H9 (cell line): ENCODE measurements around the gene CROT. TPM values are rescaled to one million over a fixed set of nuclear protein-coding genes. Genes with fewer than 3 reads are reported as not detected.

ENCODE experiments used
- DNase-seq: peaks from one replicate; pipeline ENCODE4 v3.0.0-alpha.2; 2017
- H2AFZ ChIP-seq: one replicate; pipeline ENCODE4 v1.6.1; 2013; ENCODE audit warnings: mild to moderate bottlenecking, low read length, control low read depth, moderate library complexity
- H2AK5ac ChIP-seq: 2 replicates; pipeline ENCODE4 v1.6.1; 2013; ENCODE audit warnings: low read length, control low read depth, mixed read lengths; ENCODE audit not compliant: insufficient read length
- H2BK120ac ChIP-seq: one replicate; pipeline ENCODE4 v1.6.1; 2013; ENCODE audit warnings: low read depth, mild to moderate bottlenecking, low read length, control low read depth, inconsistent platforms; ENCODE audit not compliant: poor library complexity, severe bottlenecking
- H2BK12ac ChIP-seq: 2 replicates; pipeline ENCODE4 v1.6.1; 2013; ENCODE audit warnings: low read length, control low read depth, mixed read lengths, low read depth; ENCODE audit not compliant: insufficient read length
- H2BK15ac ChIP-seq: 2 replicates; pipeline ENCODE4 v1.6.1; 2013; ENCODE audit warnings: low read depth, low read length, control low read depth
- H2BK20ac ChIP-seq: one replicate; pipeline ENCODE4 v1.6.1; 2013; ENCODE audit warnings: low read depth, mild to moderate bottlenecking, low read length, control low read depth, inconsistent platforms; ENCODE audit not compliant: poor library complexity, severe bottlenecking
- H2BK5ac ChIP-seq: 2 replicates; pipeline ENCODE4 v1.6.1; 2013; ENCODE audit warnings: low read length, control low read depth, mixed read lengths; ENCODE audit not compliant: insufficient read length
- H3K14ac ChIP-seq: 2 replicates; pipeline ENCODE4 v1.6.1; 2013; ENCODE audit warnings: low read length, control low read depth; ENCODE audit not compliant: insufficient read depth
- H3K18ac ChIP-seq: 2 replicates; pipeline ENCODE4 v1.6.1; 2013; ENCODE audit warnings: low read depth, mild to moderate bottlenecking, mixed read lengths, low read length, control low read depth; ENCODE audit not compliant: insufficient read length
- H3K23ac ChIP-seq: 2 replicates; pipeline ENCODE4 v1.6.1; 2013; ENCODE audit warnings: low read length, control low read depth, mixed read lengths, low read depth; ENCODE audit not compliant: insufficient read length
- H3K23me2 ChIP-seq: 2 replicates; pipeline ENCODE4 v1.6.1; 2013; ENCODE audit warnings: low read depth, mild to moderate bottlenecking, mixed read lengths, low read length, control low read depth; ENCODE audit not compliant: insufficient read length, poor library complexity, severe bottlenecking
- H3K27ac ChIP-seq: 2 replicates; pipeline ENCODE4 v1.5.1; 2013; ENCODE audit warnings: low read length, control low read depth, mixed read lengths, low read depth; ENCODE audit not compliant: insufficient read length
- H3K27me3 ChIP-seq: 2 replicates; pipeline ENCODE4 v1.6.1; 2013; ENCODE audit warnings: low read length, control low read depth, inconsistent platforms; ENCODE audit not compliant: insufficient read depth
- H3K4ac ChIP-seq: 2 replicates; pipeline ENCODE4 v1.6.1; 2013; ENCODE audit warnings: low read depth, mild to moderate bottlenecking, control low read depth, inconsistent platforms, low read length, moderate library complexity
- H3K4me1 ChIP-seq: 2 replicates; pipeline ENCODE4 v1.6.1; 2013; ENCODE audit warnings: low read length, control low read depth, inconsistent platforms; ENCODE audit not compliant: insufficient read depth
- H3K4me2 ChIP-seq: 2 replicates; pipeline ENCODE4 v1.6.1; 2013; ENCODE audit warnings: low read length, control low read depth, mixed read lengths; ENCODE audit not compliant: insufficient read length, insufficient read depth
- H3K56ac ChIP-seq: 2 replicates; pipeline ENCODE4 v1.6.1; 2013; ENCODE audit warnings: low read depth, mild to moderate bottlenecking, mixed read lengths, low read length, control low read depth; ENCODE audit not compliant: insufficient read length
- H3K79me1 ChIP-seq: 2 replicates; pipeline ENCODE4 v1.6.1; 2013; ENCODE audit warnings: low read depth, mild to moderate bottlenecking, moderate library complexity, low read length, control low read depth, inconsistent platforms; ENCODE audit not compliant: insufficient read depth, poor library complexity, severe bottlenecking
- H3K79me2 ChIP-seq: 2 replicates; pipeline ENCODE4 v1.6.1; 2013; ENCODE audit warnings: low read length, control low read depth, inconsistent platforms; ENCODE audit not compliant: insufficient read depth
- H3K9ac ChIP-seq: 2 replicates; pipeline ENCODE4 v1.6.1; 2013; ENCODE audit warnings: low read length, control low read depth, mixed read lengths; ENCODE audit not compliant: insufficient read length; ENCODE audit errors: extremely low read depth
- H3K9me3 ChIP-seq: one replicate; pipeline ENCODE4 v1.6.1; 2013; ENCODE audit warnings: low read depth, low read length, inconsistent platforms; ENCODE audit not compliant: control insufficient read depth
- H3T11ph ChIP-seq: one replicate; pipeline ENCODE4 v1.6.1; 2013; ENCODE audit warnings: mild to moderate bottlenecking, low read length, control low read depth, inconsistent platforms
- H4K20me1 ChIP-seq: one replicate; pipeline ENCODE4 v1.6.1; 2013; ENCODE audit not compliant: control insufficient read depth, insufficient read length, insufficient read depth
- H4K5ac ChIP-seq: 2 replicates; pipeline ENCODE4 v1.6.1; 2013; ENCODE audit warnings: low read depth, mild to moderate bottlenecking, mixed read lengths, low read length, control low read depth; ENCODE audit not compliant: insufficient read length
- H4K8ac ChIP-seq: replicated peaks from 2 replicates; pipeline ENCODE4 v1.6.1; 2013; ENCODE audit warnings: low read length, control low read depth, mixed read lengths, low read depth; ENCODE audit not compliant: insufficient read length
- H4K91ac ChIP-seq: 2 replicates; pipeline ENCODE4 v1.6.1; 2013; ENCODE audit warnings: low read depth, mild to moderate bottlenecking, moderate library complexity, mixed read lengths, low read length, control low read depth; ENCODE audit not compliant: insufficient read length
- H3K27ac Mint-ChIP-seq, 3 experiments: 2 replicates in 2 of 3; 3 replicates in 1 of 3; pipeline ENCODE4 v1.8.0; 2020 to 2021; ENCODE audit warnings: mixed read lengths in 3 of 3, mild to moderate bottlenecking in 1 of 3, moderate library complexity in 1 of 3
- H3K27me3 Mint-ChIP-seq: 2 replicates; pipeline ENCODE4 v1.8.0; 2021; ENCODE audit warnings: low read depth, mild to moderate bottlenecking, moderate library complexity, mixed read lengths
- H3K36me3 Mint-ChIP-seq, 3 experiments: 2 replicates in 2 of 3; 3 replicates in 1 of 3; pipeline ENCODE4 v1.8.0; 2020 to 2021; ENCODE audit warnings: low read depth in 3 of 3, mixed read lengths in 3 of 3; ENCODE audit not compliant: insufficient read depth in 1 of 3
- H3K4me1 Mint-ChIP-seq, 2 experiments: 2 replicates each; pipeline ENCODE4 v1.8.0; 2020; ENCODE audit warnings: mixed read lengths in 2 of 2
- H3K4me3 Mint-ChIP-seq, 2 experiments: 2 replicates in 1 of 2; 3 replicates in 1 of 2; pipeline ENCODE4 v1.8.0; 2020 to 2021; ENCODE audit warnings: mild to moderate bottlenecking in 2 of 2, mixed read lengths in 2 of 2, moderate library complexity in 1 of 2
- H3K9me3 Mint-ChIP-seq, 2 experiments: 2 replicates in 1 of 2; 3 replicates in 1 of 2; pipeline ENCODE4 v1.8.0; 2020; ENCODE audit warnings: mild to moderate bottlenecking in 2 of 2, mixed read lengths in 2 of 2, moderate library complexity in 1 of 2
- total RNA-seq: library from RNA; stranded (reverse); gene quantifications from 2 replicates; pipeline ENCODE4 v1.2.1, GENCODE V29; 2021
- TF ChIP-seq, protein P1 (sequence below): fragments of 200-600 bp; sonication (generic); conservative IDR thresholded peaks from 3 replicates; pipeline ENCODE4 v1.8.0; 2021; ENCODE audit warnings: antibody characterized with exemption, mild to moderate bottlenecking

The CROT gene
- total RNA-seq, 1 experiment from 2014 or later, result 6.0 TPM

DNA sequence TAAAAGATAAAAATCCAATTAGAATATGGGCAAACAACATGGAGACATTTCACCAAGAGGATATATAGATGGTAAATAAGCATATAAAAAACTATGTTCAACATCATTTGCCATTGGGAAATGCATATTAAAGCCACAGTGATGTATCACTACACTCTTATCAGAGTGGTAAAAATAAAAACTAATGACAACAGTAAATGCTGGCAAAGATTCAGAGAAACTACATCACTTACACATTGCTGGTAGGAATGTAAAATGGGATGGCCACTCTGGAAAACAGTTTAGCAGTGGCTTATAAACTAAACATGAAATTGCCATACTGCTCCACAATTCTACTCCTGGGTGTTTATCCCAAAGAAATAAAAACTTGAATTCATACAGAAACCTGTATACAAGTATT, 59.2 kb downstream of the CROT start:
- Mint-ChIP-seq H3K4me3 (no peak overlapping the region), H3K27ac (no peak overlapping the region)

More for the DNA sequence above, 59.2 kb downstream of the CROT start:
- TF ChIP-seq, protein P1, sequence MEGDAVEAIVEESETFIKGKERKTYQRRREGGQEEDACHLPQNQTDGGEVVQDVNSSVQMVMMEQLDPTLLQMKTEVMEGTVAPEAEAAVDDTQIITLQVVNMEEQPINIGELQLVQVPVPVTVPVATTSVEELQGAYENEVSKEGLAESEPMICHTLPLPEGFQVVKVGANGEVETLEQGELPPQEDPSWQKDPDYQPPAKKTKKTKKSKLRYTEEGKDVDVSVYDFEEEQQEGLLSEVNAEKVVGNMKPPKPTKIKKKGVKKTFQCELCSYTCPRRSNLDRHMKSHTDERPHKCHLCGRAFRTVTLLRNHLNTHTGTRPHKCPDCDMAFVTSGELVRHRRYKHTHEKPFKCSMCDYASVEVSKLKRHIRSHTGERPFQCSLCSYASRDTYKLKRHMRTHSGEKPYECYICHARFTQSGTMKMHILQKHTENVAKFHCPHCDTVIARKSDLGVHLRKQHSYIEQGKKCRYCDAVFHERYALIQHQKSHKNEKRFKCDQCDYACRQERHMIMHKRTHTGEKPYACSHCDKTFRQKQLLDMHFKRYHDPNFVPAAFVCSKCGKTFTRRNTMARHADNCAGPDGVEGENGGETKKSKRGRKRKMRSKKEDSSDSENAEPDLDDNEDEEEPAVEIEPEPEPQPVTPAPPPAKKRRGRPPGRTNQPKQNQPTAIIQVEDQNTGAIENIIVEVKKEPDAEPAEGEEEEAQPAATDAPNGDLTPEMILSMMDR, result no peak
- H3K27me3 ChIP-seq, result no peaks in the 10 kb centered on the region
- no peak overlapping the region for H2BK20ac ChIP-seq
- H3K4me1 ChIP-seq, result no peaks in the 10 kb centered on the region
- no peak overlapping the region for H3K27ac ChIP-seq
- H3T11ph ChIP-seq, result no peak overlapping the region
- no peak overlapping the region for H3K14ac ChIP-seq
- H3K79me2 ChIP-seq, result no peaks in the 10 kb centered on the region
- no peak overlapping the region for H3K4me2 ChIP-seq
- no peak overlapping the region for H3K4ac ChIP-seq
- no peak overlapping the region for H2BK15ac ChIP-seq
- H3K23me2 ChIP-seq, result no peaks in the 10 kb centered on the region
- H3K9me3 ChIP-seq, result no peaks in the 10 kb centered on the region
- Mint-ChIP-seq H3K36me3 (no peaks in the 10 kb centered on the region), H3K4me1 (peaks cover 2 to 3% of the 10 kb centered on the region in 2 experiments; a peak in 1 of 4 replicates), H3K9me3 (no peaks in the 10 kb centered on the region), H3K27me3 (no peaks in the 10 kb centered on the region)
- H2AFZ ChIP-seq, result no peak overlapping the region
- no peaks in the 10 kb centered on the region for H3K79me1 ChIP-seq
- H2BK12ac ChIP-seq, result no peak overlapping the region
- H3K18ac ChIP-seq, result no peak overlapping the region
- no peaks in the 10 kb centered on the region for H4K20me1 ChIP-seq
- no peak overlapping the region for H4K8ac ChIP-seq
- H2BK120ac ChIP-seq, result no peak overlapping the region
- H4K91ac ChIP-seq, result no peak overlapping the region
- no peak overlapping the region for H4K5ac ChIP-seq
- DNase-seq, result no peak
- H2AK5ac ChIP-seq, result no peak overlapping the region
- H3K56ac ChIP-seq, result no peak overlapping the region
- no peak overlapping the region for H2BK5ac ChIP-seq
- no peak overlapping the region for H3K23ac ChIP-seq
- no peak overlapping the region for H3K9ac ChIP-seq
